Measurements from ENCODE around the gene ARHGAP1. TPM values are rescaled to one million over a fixed set of nuclear protein-coding genes. Genes with fewer than 3 reads are reported as not detected.

Gene ARHGAP1
- total and polyA plus RNA-seq, 9 of the 15 experiments (the other 6 are each of a cell fraction or from before 2014, with no cell fraction given): 3.6 to 30.4 (median 8.2) TPM

- TF ChIP-seq ZNF740 (CRISPR knock-in tag; IDR thresholded peaks at IDR 0.05): 0 out of 2 replicates have a peak, but pooled peaks have one; percentile 26
- no peak for TF ChIP-seq ZNF740 (tag; IDR thresholded peaks at IDR 0.05)
- TF ChIP-seq CTCFL (IDR thresholded peaks at IDR 0.05; ENCODE audit: borderline replicate concordance, insufficient read depth, low read depth, low read length, poor library complexity, severe bottlenecking): no peak
- TF ChIP-seq ZNF263 (CRISPR knock-in tag; IDR thresholded peaks at IDR 0.05; ENCODE audit: borderline replicate concordance): peak; percentile 87
- peak; percentile 85 for TF ChIP-seq ZBTB7A (IDR thresholded peaks at IDR 0.05; ENCODE audit: borderline replicate concordance, control insufficient read depth, low read depth, low read length)
- TF ChIP-seq TSHZ1 (CRISPR knock-in tag; IDR thresholded peaks at IDR 0.05): no peak
- no peak for TF ChIP-seq MCM2 (IDR thresholded peaks at IDR 0.05; ENCODE audit: low read depth)
- TF ChIP-seq ETV1 (tag; conservative IDR thresholded peaks at IDR 0.05; ENCODE audit: low read depth): peak; percentile 92; the same call in 1 of the 2 replicates
- TF ChIP-seq TAF1 (IDR thresholded peaks at IDR 0.05; ENCODE audit: control insufficient read depth, extremely low read depth, insufficient read depth, low read length, severe bottlenecking): peak; percentile 77
- 0 out of 2 replicates have a peak, but pooled peaks have one; percentile 65 for TF ChIP-seq RREB1 (CRISPR knock-in tag; IDR thresholded peaks at IDR 0.05)
- TF ChIP-seq CBX8 (IDR thresholded peaks at IDR 0.05; ENCODE audit: borderline replicate concordance, extremely low read depth, low read depth, low read length, poor library complexity, severe bottlenecking): no peak
These were observed at the start of gene ARHGAP1, which contains the start of gene ZNF408 (continued) for GRCh38 chr11:46700241-46701077.
